Measurements from ENCODE around the gene TOMM22.
A peak's percentile ranks its signal among the peaks of the same experiment; 100 is the strongest.
"Not testable (repeated sequence)": the region's sequence is repeated elsewhere in the genome, so short reads cannot be mapped to it uniquely, and the experiment has no call there.

Gene TOMM22

DNA sequence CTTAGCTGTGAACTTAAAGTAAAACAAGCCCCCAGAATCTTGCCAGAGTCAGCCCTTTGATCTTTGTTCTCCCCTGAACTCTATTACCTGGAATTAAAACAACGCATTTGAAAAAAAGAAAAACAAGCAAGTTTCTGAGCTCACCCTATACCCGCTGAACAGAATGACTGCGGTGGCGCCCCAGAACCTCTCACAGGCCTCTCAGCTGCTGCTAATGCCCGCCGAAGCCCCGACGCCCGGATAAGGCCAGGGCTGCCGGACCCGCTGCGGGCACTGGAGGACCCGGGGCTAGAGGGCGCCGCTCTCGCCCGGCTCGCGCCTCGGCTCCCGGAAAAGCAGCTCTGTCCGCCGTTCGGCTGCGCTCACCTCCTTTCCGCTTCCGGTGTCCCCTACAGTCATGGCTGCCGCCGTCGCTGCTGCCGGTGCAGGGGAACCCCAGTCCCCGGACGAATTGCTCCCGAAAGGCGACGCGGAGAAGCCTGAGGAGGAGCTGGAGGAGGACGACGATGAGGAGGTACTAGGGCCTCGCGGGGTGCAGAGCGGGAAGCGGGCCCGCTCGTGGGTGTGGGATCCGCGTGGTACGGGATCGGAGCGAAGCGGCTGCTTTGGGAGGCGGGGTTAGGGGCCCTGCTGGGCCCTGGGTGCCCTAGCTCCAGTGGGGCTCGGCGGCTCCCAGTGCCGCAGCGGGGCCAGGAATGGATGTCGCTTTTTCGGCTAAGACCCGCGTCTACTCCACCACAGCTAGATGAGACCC, at the start of gene TOMM22:
Gene TOMM22, plus strand, starts transcription at position 376 of the 754 bp plus-strand sequence. Its CDS starts 22 bp downstream, at position 398.
- TF ChIP-seq CTCF (IDR thresholded peaks at IDR 0.05; ENCODE audit: control insufficient read depth, extremely low read depth, insufficient read depth) = peak; percentile 82

DNA sequence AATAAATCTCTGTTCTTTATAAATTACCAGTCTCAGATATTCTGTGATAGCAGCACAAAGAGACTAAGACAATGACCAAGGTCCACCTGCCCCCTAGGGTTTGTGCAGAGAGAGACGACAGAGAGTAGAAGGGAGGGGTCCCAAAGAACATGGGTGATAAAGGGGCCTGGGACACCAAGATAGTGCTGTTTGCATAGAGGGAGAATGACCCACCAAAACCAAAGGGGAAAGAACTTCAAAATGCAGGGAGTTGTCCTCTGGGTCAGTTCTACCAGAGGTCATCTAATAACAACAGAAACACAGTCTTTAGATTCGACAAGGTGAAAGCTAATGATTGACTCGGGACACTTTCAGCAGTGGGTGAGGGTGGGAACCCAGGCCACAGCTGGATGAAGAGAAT, 49.2 kb upstream of the TOMM22 start:
- no peak for TF ChIP-seq CTCF (IDR thresholded peaks at IDR 0.05; ENCODE audit: control insufficient read depth, extremely low read depth, insufficient read depth)
- no peak overlapping the region for H3K4me3 ChIP-seq (ENCODE audit: low read depth, low read length)
- no peak for DNase-seq (ENCODE audit: low read depth)

More for the DNA sequence above, at the start of gene TOMM22:
- peak within 1 kb of the TSS; percentile 97 for H3K4me3 ChIP-seq (ENCODE audit: low read depth, low read length)
- DNase-seq (ENCODE audit: low read depth) = peak; percentile 50

GRCh38 chr22:38638216-38638615, 43.5 kb upstream of the TOMM22 start:
- no peak for TF ChIP-seq CTCF (IDR thresholded peaks at IDR 0.05; ENCODE audit: control insufficient read depth, extremely low read depth, insufficient read depth)
- no peak for DNase-seq (ENCODE audit: low read depth)
- H3K4me3 ChIP-seq (ENCODE audit: low read depth, low read length) = no peak overlapping the region

GRCh38 chr22:38638728-38639127, 43.0 kb upstream of the TOMM22 start:
- no peak for TF ChIP-seq CTCF (IDR thresholded peaks at IDR 0.05; ENCODE audit: control insufficient read depth, extremely low read depth, insufficient read depth)
- no peak for DNase-seq (ENCODE audit: low read depth)
- no peak overlapping the region for H3K4me3 ChIP-seq (ENCODE audit: low read depth, low read length)

GRCh38 chr22:38641476-38642040, 40.2 kb upstream of the TOMM22 start:
- DNase-seq (ENCODE audit: low read depth) = no peak
- no peak for TF ChIP-seq CTCF (IDR thresholded peaks at IDR 0.05; ENCODE audit: control insufficient read depth, extremely low read depth, insufficient read depth)
- H3K4me3 ChIP-seq (ENCODE audit: low read depth, low read length) = no peak overlapping the region

GRCh38 chr22:38644245-38644644, 37.5 kb upstream of the TOMM22 start:
- DNase-seq (ENCODE audit: low read depth) = not testable (repeated sequence)

GRCh38 chr22:38645430-38645829, 36.3 kb upstream of the TOMM22 start:
- no peak for TF ChIP-seq CTCF (IDR thresholded peaks at IDR 0.05; ENCODE audit: control insufficient read depth, extremely low read depth, insufficient read depth)
- DNase-seq (ENCODE audit: low read depth) = no peak

More at GRCh38 chr22:38644245-38644644, 37.5 kb upstream of the TOMM22 start:
- H3K4me3 ChIP-seq (ENCODE audit: low read depth, low read length) = not testable (repeated sequence)

More at GRCh38 chr22:38645430-38645829, 36.3 kb upstream of the TOMM22 start:
- H3K4me3 ChIP-seq (ENCODE audit: low read depth, low read length) = no peak overlapping the region
